Measurements from ENCODE around the gene P3H4.

The P3H4 gene

DNA sequence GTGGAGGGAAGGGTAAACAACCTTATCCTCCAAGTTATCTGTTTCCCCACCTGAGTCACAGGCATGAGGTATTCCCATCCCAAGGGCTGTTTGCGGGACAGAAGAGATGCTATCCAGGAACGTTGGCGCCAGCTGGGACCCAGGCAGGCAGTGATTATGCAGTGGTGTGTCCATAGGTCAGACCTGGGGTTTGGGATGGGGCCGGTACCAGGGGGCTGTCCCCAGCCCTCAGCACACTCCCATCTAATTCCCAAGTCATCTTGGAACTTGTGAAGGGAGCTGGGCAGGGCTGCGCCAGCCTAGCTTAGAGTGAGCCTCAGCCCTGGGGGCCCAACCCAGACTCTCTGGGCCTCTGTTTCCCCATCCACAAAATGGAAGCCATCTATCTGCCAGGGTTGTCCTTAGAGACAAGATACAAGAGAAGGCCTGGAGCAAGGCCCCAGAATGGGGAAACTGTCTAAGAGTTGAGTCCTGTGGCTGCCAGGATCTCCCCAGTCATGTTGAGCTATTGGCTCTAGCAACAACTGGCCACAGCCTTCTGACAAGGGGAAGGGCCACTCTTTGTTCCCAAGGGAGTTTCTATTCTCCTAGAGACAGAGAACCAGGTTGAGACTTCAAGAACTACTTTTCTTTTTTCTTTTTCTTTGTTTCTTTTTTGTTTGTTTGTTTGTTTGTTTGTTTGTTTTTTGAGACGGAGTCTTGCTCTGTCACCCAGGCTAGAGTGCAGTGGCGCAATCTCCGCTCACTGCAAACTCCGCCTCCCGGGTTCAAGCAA, 15.4 kb downstream of the P3H4 start:
- Mint-ChIP-seq H3K27ac (ENCODE audit: low read depth) (no peak overlapping the region), H3K4me1 (peaks cover under 1% of the 10 kb centered on the region), H3K4me3 (no peak overlapping the region), H3K27me3 (no peaks in the 10 kb centered on the region), H3K36me3 (ENCODE audit: insufficient read depth) (no peaks in the 10 kb centered on the region), H3K9me3 (no peaks in the 10 kb centered on the region)
- no peak for ATAC-seq (replicated peaks; ENCODE audit: extremely low read depth, poor library complexity, severe bottlenecking)
- no peak for DNase-seq (ENCODE audit: low spot score in 2 of 2)

DNA sequence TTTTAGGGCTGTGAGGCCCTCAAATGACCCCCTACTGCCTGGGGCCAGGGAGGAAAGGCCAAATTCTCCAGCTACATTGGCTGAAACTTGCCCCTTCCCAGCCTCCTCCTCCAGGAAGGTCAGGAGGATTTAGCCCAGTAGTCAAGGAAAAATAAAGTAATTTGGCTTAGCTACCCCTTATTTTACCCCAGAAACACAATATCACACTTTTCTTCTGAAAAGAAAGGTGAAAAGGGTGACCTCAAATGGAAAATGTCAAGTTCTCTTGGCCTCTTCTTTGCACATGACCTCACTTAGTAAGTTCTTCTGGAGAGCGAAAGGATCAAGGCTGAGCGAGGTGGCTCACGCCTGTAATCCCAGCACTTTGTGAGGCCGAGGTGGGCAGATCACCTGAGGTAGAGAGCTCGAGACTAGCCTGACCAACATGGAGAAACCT, 17.2 kb downstream of the P3H4 start:
- ATAC-seq (replicated peaks; ENCODE audit: extremely low read depth, poor library complexity, severe bottlenecking) (no peak), DNase-seq (ENCODE audit: low spot score in 2 of 2) (no peak)
- Mint-ChIP-seq H3K27me3 (peaks cover 3% of the 10 kb centered on the region), H3K27ac (ENCODE audit: low read depth) (no peak overlapping the region), H3K4me1 (no peaks in the 10 kb centered on the region), H3K9me3 (no peaks in the 10 kb centered on the region), H3K4me3 (no peak overlapping the region), H3K36me3 (ENCODE audit: insufficient read depth) (peaks cover 2% of the 10 kb centered on the region)

DNA sequence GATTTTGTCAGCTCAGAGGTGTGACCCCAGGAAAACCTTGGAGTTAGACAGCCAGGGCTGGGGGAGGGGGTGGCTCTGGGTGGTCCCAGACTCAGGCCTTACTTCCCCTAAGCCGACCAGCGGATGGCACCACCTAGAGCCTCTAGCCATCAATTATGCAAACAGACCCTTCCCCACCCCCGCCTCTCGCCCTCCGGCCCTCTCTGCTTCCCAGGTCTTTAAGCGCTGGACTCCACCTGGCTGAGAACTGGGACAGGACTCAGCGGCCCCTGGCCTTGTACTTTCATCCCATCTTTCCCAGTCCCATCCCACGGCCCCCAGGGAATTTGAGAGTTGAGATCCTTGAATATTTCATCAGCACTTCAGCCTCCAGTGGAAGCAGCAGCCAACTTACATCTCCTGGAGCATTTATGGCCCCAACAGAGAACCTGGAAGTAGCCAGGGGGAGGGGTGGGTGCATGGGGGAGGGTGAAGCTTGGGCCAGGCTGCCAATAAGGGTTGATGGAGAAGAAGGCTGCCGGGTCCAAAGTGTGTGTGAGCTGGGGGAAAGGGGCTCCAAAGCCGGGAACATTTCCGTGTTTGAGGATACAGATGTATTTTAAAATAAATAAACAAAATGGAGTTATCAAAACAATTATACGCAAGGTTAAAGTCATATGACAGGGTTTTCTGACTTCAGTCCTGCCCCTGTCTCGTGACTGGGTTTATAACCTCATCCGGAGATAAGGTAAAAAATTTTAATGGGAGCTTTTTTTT, 17.8 kb downstream of the P3H4 start:
- H3K4me3 Mint-ChIP-seq, result no peak overlapping the region
- H3K9me3 Mint-ChIP-seq, result no peaks in the 10 kb centered on the region
- H3K27me3 Mint-ChIP-seq, result peaks cover 9% of the 10 kb centered on the region
- ATAC-seq (replicated peaks; ENCODE audit: extremely low read depth, poor library complexity, severe bottlenecking), result no peak
- H3K36me3 Mint-ChIP-seq (ENCODE audit: insufficient read depth), result peaks cover 2% of the 10 kb centered on the region
- H3K27ac Mint-ChIP-seq (ENCODE audit: low read depth), result no peak overlapping the region
- H3K4me1 Mint-ChIP-seq, result peaks cover 2% of the 10 kb centered on the region
- DNase-seq (ENCODE audit: low spot score in 2 of 2), result no peak

DNA sequence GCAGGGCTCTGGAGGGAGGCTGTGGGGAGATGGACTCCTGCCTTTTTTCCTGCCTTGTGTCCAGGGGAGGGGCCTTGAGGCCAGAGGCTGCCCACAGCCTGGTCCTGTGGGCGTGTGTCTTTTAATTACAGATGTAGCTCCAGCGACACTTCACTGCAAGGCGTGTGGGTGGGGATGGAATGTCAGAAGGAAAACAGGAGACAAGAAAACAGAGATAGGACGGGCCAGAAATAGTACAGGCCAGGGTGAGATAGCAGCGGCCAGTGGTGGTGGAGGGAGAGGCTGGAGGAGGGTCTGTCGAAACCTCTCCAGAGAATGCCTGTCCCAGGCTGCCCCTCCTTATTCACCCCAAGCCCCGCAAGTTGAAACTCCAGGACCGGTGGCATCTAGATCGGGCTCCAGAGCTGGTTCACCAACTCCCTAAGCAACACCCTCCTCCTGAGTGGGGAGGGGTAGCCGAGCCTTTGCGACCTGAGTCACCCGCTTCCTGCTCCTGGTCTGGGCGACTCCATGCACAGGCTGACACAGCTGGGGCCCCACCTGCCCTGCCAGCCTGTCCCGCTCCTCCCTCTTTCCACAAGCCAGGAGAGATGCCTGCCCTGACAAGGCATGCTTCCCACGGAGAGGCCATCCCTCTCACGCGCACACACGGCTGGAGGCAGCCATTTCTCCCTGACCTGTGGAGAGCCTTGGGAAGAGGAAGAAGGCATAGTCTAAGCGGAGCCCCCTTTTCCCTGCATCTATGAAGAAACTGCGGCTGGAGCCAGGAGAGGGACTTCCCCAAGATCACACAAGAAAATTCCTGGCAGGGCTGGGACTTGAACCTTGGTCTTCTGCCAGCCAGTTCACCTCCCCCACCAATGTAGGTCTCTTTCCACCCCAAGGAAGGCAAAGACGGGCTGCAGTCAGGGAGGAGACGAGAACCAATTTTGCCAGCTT, 18.6 kb downstream of the P3H4 start:
- H3K9me3 Mint-ChIP-seq, result no peaks in the 10 kb centered on the region
- no peak for ATAC-seq (replicated peaks; ENCODE audit: extremely low read depth, poor library complexity, severe bottlenecking)
- no peak overlapping the region for H3K27ac Mint-ChIP-seq (ENCODE audit: low read depth)
- H3K4me3 Mint-ChIP-seq, result no peak overlapping the region
- peaks cover 2% of the 10 kb centered on the region for H3K36me3 Mint-ChIP-seq (ENCODE audit: insufficient read depth)
- DNase-seq (ENCODE audit: low spot score in 2 of 2), result no peak
- H3K27me3 Mint-ChIP-seq, result peaks cover 13% of the 10 kb centered on the region
- peaks cover 9% of the 10 kb centered on the region for H3K4me1 Mint-ChIP-seq

DNA sequence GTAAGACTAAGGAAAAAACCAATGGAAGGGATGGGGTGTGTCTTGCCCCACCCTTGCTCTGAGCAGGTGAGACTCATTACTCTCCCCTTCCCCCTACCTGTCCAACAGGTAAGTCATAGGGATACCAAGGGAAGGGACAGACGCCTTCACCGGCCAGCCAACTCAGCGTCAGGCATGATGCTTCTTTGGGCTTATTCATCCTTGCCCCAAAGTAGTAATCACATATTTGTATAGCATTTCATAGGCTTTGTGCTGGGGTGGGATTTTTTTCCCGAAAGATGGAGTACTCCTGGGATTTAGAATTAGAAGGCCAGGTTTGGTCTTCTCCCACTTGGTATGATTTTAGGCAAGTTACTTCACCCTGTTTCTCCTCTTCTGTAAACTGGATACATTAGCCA, 24.7 kb downstream of the P3H4 start:
- ATAC-seq (replicated peaks; ENCODE audit: extremely low read depth, poor library complexity, severe bottlenecking), result no peak
- Mint-ChIP-seq H3K27ac (ENCODE audit: low read depth) (no peak overlapping the region), H3K27me3 (peaks cover 43% of the 10 kb centered on the region), H3K36me3 (ENCODE audit: insufficient read depth) (peaks cover 2% of the 10 kb centered on the region), H3K4me3 (peak overlapping the region; percentile 69), H3K4me1 (peaks cover 9% of the 10 kb centered on the region), H3K9me3 (no peaks in the 10 kb centered on the region)
- no peak for DNase-seq (ENCODE audit: low spot score in 2 of 2)

DNA sequence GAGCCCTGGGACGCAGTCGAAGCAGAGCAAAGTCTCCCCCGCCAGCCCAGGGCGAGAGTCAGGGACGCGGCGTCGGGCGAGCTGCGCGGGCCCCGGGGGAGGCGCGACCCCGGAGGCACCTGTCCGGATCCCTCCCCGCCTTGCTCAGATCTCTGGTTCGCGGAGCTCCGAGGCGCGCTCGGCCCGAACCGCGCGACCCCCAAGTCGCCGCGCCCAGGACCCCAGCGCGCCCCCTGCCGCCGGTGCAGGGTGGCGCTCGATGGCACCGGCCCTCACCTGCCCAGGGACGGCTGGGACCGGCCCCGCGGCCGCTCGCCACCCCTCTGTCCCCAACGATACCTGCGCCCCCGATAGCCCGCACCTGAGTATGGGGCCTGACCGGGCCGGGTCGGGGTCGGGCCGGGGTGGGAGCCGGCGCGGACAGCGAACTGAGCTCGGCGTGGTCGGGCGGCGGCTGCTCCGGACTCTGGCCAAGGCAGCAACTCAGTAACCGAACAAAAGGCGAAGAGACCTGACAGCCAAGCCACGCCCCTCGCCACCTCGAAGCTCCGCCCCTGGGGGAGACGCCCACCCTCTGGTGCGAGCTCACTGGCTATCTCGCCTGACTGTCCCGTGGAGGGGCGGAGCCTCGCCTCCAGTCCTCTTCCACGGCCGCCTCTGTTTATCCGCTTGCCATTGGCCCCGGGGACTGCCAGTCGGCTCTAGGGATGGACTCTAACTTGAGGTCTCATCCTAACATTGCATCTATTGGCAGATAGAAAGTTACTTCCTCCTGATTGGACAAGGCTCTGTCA, 25.3 kb downstream of the P3H4 start, which contains the start of gene JUP:
TSS of gene JUP (minus strand) at position 485 of the 794 bp plus-strand sequence. CDS start 14,857 bp downstream, outside the sequence.
- H3K36me3 Mint-ChIP-seq (ENCODE audit: insufficient read depth), result peaks cover 2% of the 10 kb centered on the region
- H3K4me1 Mint-ChIP-seq, result peaks cover 9% of the 10 kb centered on the region
- H3K27ac Mint-ChIP-seq (ENCODE audit: low read depth), result no peak within 1 kb of the TSS
- H3K4me3 Mint-ChIP-seq, result peak within 1 kb of the TSS; percentile 69
- peak; percentile 72 to 78 for DNase-seq (ENCODE audit: low spot score in 2 of 2)
- peaks cover 49% of the 10 kb centered on the region for H3K27me3 Mint-ChIP-seq
- ATAC-seq (replicated peaks; ENCODE audit: extremely low read depth, poor library complexity, severe bottlenecking), result peak; percentile 82
- H3K9me3 Mint-ChIP-seq, result no peaks in the 10 kb centered on the region

DNA sequence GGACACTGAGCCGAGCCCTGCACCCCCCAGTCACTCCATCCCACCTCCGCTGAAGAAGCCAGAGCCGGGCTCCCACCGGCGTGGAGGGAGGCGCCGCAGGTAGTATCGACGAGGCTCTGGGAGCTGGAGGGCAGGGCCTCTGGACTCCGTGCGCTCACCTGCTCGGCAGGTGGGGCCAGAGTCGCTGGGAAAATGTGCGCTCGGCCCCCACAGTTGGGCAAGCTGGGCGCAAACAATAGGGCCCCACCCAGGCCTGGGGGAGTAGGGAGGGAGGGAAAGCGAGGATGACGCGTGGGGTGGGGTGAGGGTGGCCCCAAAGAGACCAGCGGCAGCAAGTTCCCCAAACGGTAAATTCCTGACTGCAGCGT, 25.9 kb downstream of the P3H4 start:
- Mint-ChIP-seq H3K4me1 (peaks cover 9% of the 10 kb centered on the region), H3K27me3 (peaks cover 54% of the 10 kb centered on the region), H3K9me3 (no peaks in the 10 kb centered on the region), H3K27ac (ENCODE audit: low read depth) (no peak overlapping the region), H3K4me3 (peak overlapping the region; percentile 53), H3K36me3 (ENCODE audit: insufficient read depth) (peaks cover 2% of the 10 kb centered on the region)
- ATAC-seq (replicated peaks; ENCODE audit: extremely low read depth, poor library complexity, severe bottlenecking), result no peak
- no peak for DNase-seq (ENCODE audit: low spot score in 2 of 2)

DNA sequence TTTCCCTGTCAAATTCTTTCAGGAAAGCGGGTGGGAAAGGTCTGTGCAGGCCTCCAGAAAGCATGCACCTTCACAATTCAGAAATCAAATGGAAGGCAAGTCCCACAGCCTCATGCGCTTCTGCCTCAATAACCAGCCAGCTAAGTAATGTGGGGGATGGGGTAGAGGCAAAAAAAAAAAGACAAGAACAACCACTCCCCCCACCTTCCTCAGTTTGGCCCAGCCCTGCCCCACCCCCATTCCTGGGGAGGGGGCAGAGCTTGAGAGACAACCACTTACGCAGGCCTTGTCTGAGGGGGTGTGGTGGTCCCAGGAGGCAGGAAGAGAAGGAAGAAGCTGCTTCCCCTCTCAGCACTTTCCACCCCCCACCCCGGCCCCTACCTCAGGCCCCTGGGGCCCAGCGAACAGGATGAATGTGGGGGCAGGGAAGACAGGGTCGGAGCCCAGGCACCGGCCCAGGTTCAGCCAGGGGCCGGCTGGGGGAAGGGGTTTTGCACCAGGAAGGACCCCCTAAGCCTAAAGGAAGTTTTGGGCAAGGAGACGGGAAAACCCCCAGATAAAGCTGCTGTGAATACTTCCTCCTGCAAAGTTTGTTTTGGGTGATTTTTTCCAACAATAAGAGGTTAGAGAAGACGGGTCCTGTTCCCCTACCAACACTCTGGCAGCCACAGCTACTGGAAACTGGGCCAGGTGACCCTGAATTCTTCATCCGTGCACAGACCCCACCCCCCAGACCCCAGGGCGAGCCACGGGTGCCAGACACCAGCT, 26.5 kb downstream of the P3H4 start:
- peak overlapping the region; percentile 53 for H3K4me3 Mint-ChIP-seq
- no peak for ATAC-seq (replicated peaks; ENCODE audit: extremely low read depth, poor library complexity, severe bottlenecking)

DNA sequence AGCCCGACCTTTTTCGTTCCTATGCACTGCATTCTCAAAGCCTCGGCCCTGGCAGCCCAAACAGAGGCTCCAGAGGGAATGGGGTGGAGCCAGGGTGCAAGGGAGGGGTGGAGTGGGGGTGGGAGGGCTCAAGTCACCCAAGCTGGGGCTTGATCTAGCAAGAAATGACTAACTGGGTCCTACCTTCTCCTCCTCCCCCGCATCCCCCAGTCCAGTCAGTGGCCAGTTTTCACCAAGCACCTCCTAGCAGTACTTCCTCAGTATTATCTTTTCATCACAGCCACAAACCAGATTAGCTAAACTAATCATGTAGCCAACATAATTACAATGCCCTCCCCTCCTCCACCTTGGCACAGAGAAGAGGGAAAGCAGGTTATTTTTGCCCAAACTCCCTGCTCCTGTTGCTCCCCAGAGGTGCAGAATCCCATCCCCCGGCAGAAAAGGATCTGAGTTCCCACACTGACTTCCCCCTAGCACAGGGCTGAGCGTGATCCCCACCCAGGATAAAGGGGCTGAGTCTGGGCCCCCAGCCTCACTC, 27.5 kb downstream of the P3H4 start:
- no peaks in the 10 kb centered on the region for H3K9me3 Mint-ChIP-seq
- H3K36me3 Mint-ChIP-seq (ENCODE audit: insufficient read depth), result no peaks in the 10 kb centered on the region
- H3K4me1 Mint-ChIP-seq, result peaks cover 9% of the 10 kb centered on the region
- no peak overlapping the region for H3K27ac Mint-ChIP-seq (ENCODE audit: low read depth)
- DNase-seq (ENCODE audit: low spot score in 2 of 2) (no peak), ATAC-seq (replicated peaks; ENCODE audit: extremely low read depth, poor library complexity, severe bottlenecking) (no peak)
- peaks cover 57% of the 10 kb centered on the region for H3K27me3 Mint-ChIP-seq
- H3K4me3 Mint-ChIP-seq, result no peak overlapping the region

More for the DNA sequence above, 26.5 kb downstream of the P3H4 start:
- peaks cover 9% of the 10 kb centered on the region for H3K4me1 Mint-ChIP-seq
- H3K36me3 Mint-ChIP-seq (ENCODE audit: insufficient read depth), result no peaks in the 10 kb centered on the region
- H3K27me3 Mint-ChIP-seq, result peaks cover 60% of the 10 kb centered on the region
- no peak overlapping the region for H3K27ac Mint-ChIP-seq (ENCODE audit: low read depth)
- DNase-seq (ENCODE audit: low spot score in 2 of 2), result no peak
- no peaks in the 10 kb centered on the region for H3K9me3 Mint-ChIP-seq

DNA sequence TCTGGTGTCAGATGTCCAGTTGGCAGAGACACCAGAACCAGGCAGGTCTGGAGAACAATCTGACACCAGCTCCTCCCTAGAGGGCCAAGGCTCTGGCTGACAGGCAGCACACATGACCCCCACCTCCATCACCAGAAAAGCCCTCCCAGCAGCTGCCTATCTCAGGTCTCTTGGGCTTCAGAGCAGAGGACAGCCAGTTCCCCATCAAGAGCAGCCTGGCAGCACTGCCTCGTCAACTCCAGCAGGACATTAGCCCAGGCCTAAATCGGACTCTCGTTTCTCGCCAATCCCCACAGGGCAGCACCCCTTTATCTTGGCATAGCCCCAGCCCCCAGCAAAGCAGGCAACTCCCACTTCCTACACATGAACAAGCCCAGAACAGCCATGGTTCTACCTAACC, 29.6 kb downstream of the P3H4 start:
- peaks cover 2% of the 10 kb centered on the region for H3K36me3 Mint-ChIP-seq (ENCODE audit: insufficient read depth)
- no peak overlapping the region for H3K27ac Mint-ChIP-seq (ENCODE audit: low read depth)
- H3K9me3 Mint-ChIP-seq, result no peaks in the 10 kb centered on the region
- no peak for DNase-seq (ENCODE audit: low spot score in 2 of 2)
- ATAC-seq (replicated peaks; ENCODE audit: extremely low read depth, poor library complexity, severe bottlenecking), result no peak
- peaks cover 57% of the 10 kb centered on the region for H3K27me3 Mint-ChIP-seq
- no peaks in the 10 kb centered on the region for H3K4me1 Mint-ChIP-seq
- no peak overlapping the region for H3K4me3 Mint-ChIP-seq
